Fibroblast of lung (primary cell): Measurements from ENCODE around the gene PTPRH.
A peak's percentile ranks its signal among the peaks of the same experiment; 100 is the strongest.

Experiments used
- EZH2 ChIP-seq: IDR thresholded peaks from 2 replicates; pipeline ENCODE4 v1.5.1; 2012; ENCODE audit warnings: low read length, control low read depth, mild to moderate bottlenecking; ENCODE audit errors: missing control alignments
- TF ChIP-seq, protein P1 (sequence below), 2 donors: IDR thresholded peaks in 1 of 2; conservative IDR thresholded peaks in 1 of 2; 1 replicate in 1 of 2; 2 replicates in 1 of 2; pipeline ENCODE4 v1.5.1; 2011 to 2012; ENCODE audit warnings: low read length in 2 of 2, control low read depth in 1 of 2, inconsistent platforms in 1 of 2, low read depth in 1 of 2, mild to moderate bottlenecking in 1 of 2

DNA sequence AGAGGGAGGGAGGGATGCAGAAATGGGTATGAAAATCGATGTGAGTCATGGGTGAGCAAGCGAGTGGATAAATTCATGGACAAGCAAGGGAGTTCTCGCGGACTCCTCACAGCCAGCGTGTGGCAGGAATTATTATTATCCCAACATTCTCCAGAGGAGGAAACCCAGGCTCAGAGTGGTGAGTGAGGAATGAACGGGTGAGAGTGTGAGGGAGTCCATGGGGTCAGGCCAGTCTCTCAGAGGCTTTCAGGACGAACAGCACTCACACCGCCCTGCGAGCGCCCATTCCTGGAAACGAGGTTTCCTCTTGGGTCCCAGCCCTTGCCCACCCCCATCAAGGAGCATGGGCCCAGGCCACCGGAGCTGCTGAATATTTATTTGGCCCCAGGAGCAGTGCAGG is 36.6 kb downstream of the PTPRH start:
- TF ChIP-seq, protein P1, sequence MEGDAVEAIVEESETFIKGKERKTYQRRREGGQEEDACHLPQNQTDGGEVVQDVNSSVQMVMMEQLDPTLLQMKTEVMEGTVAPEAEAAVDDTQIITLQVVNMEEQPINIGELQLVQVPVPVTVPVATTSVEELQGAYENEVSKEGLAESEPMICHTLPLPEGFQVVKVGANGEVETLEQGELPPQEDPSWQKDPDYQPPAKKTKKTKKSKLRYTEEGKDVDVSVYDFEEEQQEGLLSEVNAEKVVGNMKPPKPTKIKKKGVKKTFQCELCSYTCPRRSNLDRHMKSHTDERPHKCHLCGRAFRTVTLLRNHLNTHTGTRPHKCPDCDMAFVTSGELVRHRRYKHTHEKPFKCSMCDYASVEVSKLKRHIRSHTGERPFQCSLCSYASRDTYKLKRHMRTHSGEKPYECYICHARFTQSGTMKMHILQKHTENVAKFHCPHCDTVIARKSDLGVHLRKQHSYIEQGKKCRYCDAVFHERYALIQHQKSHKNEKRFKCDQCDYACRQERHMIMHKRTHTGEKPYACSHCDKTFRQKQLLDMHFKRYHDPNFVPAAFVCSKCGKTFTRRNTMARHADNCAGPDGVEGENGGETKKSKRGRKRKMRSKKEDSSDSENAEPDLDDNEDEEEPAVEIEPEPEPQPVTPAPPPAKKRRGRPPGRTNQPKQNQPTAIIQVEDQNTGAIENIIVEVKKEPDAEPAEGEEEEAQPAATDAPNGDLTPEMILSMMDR (conservative IDR thresholded peaks at IDR 0.05 in 1 of 2, IDR thresholded peaks at IDR 0.05 in 1 of 2; ENCODE audit: low read depth in 1 of 2, low read length in 2 of 2), result peak in 1 of 2 donors; percentile 20
- TF ChIP-seq EZH2, result no peak
